GM12865 (cell line): ENCODE results near the gene MT3.

Experiments
- DNase-seq: peaks from one replicate; pipeline ENCODE4 v3.0.0; 2010; ENCODE audit warnings: low read depth
- H3K4me3 ChIP-seq: 2 replicates; pipeline ENCODE4 v1.5.1; 2011; ENCODE audit warnings: mild to moderate bottlenecking, low read depth, low read length, control low read depth
- TF ChIP-seq, protein P1 (sequence below): IDR thresholded peaks from 2 replicates; pipeline ENCODE4 v1.5.1; 2011; ENCODE audit warnings: low read length, control low read depth, low read depth, inconsistent platforms; ENCODE audit not compliant: insufficient read depth; ENCODE audit errors: missing control alignments

MT3 gene

DNA sequence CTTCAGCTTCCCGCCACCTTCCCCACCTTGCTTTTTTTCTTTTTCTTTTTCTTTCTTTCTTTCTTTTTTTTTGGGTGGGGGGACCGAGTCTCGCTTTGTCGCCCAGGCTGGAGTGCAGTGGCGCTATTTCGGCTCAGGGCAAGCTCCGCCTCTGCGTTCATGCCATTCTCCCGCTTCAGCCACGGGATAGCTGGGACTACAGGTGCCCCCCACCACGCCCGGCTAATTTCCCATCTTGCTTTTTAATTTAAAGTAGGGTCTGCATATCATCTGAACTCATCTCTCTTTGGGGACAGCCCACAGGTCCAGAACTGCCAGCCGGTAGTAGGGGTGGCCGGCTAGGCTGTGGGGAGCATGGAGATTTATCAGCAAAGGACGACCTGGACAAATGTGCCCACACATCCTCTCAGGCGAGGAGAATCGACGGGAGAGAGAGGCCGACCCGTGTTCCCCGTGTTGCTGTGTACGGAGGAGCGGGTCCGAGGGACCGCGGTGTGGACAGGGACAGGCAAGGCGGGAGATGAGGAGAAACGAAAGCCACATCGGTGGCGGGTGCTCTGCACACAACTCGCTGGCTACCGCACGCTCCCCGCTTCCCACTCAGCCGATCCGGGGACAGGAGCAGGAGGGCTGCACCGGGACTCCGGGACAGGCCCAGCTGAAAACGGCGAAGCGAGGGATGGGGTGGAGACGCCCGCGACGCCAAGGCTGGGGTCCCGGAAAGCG, 45.5 kb downstream of the MT3 start:
- TF ChIP-seq, protein P1, sequence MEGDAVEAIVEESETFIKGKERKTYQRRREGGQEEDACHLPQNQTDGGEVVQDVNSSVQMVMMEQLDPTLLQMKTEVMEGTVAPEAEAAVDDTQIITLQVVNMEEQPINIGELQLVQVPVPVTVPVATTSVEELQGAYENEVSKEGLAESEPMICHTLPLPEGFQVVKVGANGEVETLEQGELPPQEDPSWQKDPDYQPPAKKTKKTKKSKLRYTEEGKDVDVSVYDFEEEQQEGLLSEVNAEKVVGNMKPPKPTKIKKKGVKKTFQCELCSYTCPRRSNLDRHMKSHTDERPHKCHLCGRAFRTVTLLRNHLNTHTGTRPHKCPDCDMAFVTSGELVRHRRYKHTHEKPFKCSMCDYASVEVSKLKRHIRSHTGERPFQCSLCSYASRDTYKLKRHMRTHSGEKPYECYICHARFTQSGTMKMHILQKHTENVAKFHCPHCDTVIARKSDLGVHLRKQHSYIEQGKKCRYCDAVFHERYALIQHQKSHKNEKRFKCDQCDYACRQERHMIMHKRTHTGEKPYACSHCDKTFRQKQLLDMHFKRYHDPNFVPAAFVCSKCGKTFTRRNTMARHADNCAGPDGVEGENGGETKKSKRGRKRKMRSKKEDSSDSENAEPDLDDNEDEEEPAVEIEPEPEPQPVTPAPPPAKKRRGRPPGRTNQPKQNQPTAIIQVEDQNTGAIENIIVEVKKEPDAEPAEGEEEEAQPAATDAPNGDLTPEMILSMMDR = no peak
- no peak overlapping the region for H3K4me3 ChIP-seq

DNA sequence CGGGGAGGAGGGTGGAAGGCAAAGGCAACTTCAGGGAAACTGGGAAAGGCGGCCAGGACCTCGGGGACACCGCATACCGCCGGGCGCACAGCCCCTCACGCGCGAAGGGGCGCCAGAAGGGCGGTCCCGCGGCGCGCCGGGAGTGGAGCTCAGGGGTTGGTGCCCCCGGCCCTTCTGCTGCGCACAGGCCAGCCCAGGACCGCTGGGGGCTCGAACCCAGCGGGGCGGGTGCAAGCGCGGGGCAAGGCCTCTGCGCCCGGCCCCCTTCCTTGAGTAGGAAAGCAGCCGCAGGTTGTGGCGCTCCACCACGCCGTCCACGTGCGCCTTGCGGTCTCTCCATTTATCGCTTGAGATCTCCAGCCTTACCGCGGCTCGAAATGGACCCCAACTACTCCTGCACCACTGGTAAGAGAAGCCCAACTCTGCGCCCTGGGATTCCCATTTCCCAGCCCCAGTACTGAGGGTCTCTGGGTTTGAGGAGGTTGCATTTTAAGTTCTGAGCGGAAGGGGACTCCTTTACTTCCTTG, 46.2 kb downstream of the MT3 start:
- DNase-seq = no peak
- H3K4me3 ChIP-seq = no peak overlapping the region
- TF ChIP-seq, protein P1 = no peak

More for the DNA sequence above, 45.5 kb downstream of the MT3 start:
- DNase-seq = no peak

DNA sequence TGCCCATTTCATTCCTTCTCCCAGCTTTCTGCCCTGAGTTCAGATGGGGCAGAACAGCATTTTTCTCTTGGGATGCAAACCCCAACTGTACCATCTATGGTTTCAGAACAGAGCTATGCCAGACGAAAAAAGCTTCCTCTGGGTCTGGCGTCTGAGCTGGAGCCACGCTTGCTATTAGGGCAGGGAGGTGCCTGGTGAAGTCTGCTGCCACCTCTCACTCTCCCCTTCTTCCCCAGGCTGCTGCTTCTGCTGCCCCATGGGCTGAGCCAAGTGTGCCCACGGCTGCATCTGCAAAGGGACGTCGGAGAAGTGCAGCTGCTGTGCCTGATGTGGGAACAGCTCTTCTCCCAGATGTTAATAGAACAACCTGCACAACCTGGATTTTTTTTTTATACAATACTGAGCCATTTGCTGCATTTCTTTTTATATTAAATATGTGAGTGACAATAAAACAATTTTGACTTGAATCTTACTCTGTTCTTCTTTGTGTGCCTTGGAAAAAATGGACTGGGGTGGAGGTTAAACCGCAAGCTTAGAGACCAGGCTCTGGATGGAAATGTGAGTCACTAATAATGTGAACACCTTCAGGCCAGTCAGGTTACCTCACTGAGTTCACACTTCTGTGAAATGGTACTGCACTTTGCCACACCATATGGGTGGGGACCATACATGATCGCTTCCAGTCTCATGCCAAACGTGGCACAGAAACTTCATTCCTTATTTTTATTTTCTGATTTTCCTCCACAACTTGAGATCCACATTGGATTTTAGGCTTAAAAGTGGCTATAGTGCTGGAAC, 47.5 kb downstream of the MT3 start:
- TF ChIP-seq, protein P1 = no peak
- no peak for DNase-seq
- no peak overlapping the region for H3K4me3 ChIP-seq

DNA sequence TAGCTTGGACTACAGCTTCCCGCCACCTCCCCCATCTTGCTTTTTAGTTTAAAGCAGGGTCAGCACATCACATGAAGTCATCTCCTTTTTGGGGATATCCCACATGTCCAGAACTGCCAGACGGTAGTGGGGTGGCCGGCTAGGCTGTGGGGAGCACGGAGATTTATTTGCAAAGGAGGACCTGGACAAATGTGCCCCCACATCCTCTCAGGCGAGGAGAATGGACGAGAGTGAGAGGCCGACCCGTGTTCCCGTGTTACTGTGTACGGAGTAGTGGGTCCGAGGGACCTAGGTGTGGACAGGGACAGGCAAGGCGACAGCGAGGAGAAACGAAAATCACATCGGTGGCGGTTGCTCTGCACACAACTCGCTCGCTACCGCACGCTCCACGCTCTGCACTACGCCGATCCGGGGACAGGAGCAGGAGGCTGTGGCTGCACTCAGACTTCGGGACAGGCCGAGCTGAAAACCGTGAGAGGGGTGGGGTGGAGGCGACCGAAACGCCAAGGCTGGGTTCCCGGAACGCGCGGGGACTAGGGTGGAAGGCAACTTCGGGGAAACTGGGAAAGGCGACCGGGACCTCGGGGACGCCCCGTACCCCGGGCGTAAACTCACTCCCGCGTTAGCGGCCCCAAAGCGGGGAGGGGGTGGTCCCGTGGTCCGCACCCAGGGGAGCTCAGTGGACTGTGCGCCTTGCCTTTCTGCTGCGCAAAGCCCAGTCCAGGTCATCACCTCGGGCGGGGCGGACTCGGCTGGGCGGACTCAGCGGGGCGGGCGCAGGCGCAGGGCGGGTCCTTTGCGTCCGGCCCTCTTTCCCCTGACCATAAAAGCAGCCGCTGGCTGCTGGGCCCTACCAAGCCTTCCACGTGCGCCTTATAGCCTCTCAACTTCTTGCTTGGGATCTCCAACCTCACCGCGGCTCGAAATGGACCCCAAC, 48.8 kb downstream of the MT3 start, which contains the start of gene MT1A:
Gene MT1A, plus strand, starts transcription at position 853 of the 937 bp plus-strand sequence. Its CDS starts 73 bp downstream, at position 926.
- TF ChIP-seq, protein P1 = no peak
- no peak for DNase-seq
- no peak within 1 kb of the TSS for H3K4me3 ChIP-seq

DNA sequence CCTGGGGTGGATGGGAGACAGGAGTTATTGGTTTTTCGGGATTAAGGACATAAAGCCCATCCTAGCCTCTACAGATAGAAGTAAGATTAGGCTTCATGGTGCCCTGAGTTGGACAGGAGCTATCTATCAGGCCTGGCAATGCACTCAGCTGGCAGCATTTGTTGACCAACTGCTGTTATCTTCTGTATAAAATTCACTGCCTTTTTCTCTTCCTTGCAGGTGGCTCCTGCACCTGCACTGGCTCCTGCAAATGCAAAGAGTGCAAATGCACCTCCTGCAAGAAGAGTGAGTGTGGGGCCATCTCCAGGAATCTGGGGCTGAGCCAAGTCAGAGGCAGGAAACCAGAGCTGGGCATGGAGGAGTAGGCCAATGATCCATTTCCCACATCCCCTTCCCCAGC, 49.7 kb downstream of the MT3 start:
- TF ChIP-seq, protein P1 = no peak
- DNase-seq = no peak
- H3K4me3 ChIP-seq = no peak overlapping the region

DNA sequence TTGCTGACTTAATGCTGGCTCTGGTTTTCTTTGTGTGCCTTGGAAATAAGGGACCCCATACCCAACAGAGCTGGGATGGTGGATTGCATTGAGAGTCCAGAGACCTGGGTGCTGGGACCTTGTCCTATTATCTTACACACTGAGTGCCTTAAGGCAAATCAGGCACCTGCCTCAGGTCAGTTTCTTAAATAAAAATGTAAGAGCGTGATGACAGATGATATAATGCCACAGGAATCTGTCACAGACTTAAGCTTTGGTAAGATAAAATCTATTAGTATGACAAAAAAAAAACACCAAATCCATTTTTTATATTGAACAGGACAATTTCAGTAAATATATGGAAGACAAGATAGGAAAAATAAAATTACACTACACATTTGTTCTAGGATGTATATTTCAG, 50.7 kb downstream of the MT3 start:
- TF ChIP-seq, protein P1 = no peak
- no peak for DNase-seq

More for the DNA sequence above, 50.7 kb downstream of the MT3 start:
- H3K4me3 ChIP-seq = no peak overlapping the region
